Mammary microvascular endothelial cell (primary cell): Measurements from ENCODE around the gene FRMD3. TPM values are rescaled to one million over a fixed set of nuclear protein-coding genes. Genes with fewer than 3 reads are reported as not detected.

Experiments
- total RNA-seq: library from RNA; depleted of rRNA; stranded (reverse); fragments of >200 nt; gene quantifications from 2 replicates; pipeline ENCODE4 v1.2.3, GENCODE V29; 2015

FRMD3 gene
- 12.1 and 18.2 TPM in 2 replicates for total RNA-seq

GRCh38 chr9:83538172-83538889 lies at the start of gene FRMD3:
TSS of gene FRMD3 (minus strand) at chr9:83538401. CDS start at chr9:83538231, 170 bp downstream.

Other genes with a start within 250 kb of the FRMD3 start
- gene IDNK, start 84.7 kb upstream of the FRMD3 start, total RNA-seq = 5.3 and 10.9 TPM in 2 replicates
- gene UBQLN1, start 169.6 kb upstream of the FRMD3 start, total RNA-seq = 105 and 107 TPM in 2 replicates